HEK293T (cell line): Measurements from ENCODE around the gene GPR68.

Experiments used
- BHLHE40 ChIP-seq: fragments of 450-650 bp; IDR thresholded peaks from 2 replicates; pipeline ENCODE4 v1.6.1; 2016; ENCODE audit warnings: mild to moderate bottlenecking, moderate library complexity, borderline replicate concordance
- ELF4 ChIP-seq: fragments of 450-650 bp; IDR thresholded peaks from 2 replicates; pipeline ENCODE4 v1.6.1; 2017; ENCODE audit warnings: antibody characterized with exemption
- FOXA1 ChIP-seq: fragments of 450-650 bp; IDR thresholded peaks from 2 replicates; pipeline ENCODE4 v1.6.1; 2016; ENCODE audit warnings: mild to moderate bottlenecking
- FOXK2 ChIP-seq: fragments of 450-650 bp; IDR thresholded peaks from 2 replicates; pipeline ENCODE4 v1.6.1; 2016; ENCODE audit warnings: mild to moderate bottlenecking
- HDGF ChIP-seq: fragments of 450-650 bp; IDR thresholded peaks from 2 replicates; pipeline ENCODE4 v1.6.1; 2017; ENCODE audit warnings: antibody characterized with exemption, borderline replicate concordance
- L3MBTL2 ChIP-seq: fragments of 450-650 bp; conservative IDR thresholded peaks from 2 replicates; pipeline ENCODE4 v1.6.1; 2016; ENCODE audit warnings: mild to moderate bottlenecking
- LEF1 ChIP-seq: fragments of 450-650 bp; IDR thresholded peaks from 2 replicates; pipeline ENCODE4 v1.6.1; 2017; ENCODE audit warnings: mild to moderate bottlenecking, borderline replicate concordance
- PKNOX1 ChIP-seq: fragments of 450-650 bp; IDR thresholded peaks from 2 replicates; pipeline ENCODE4 v1.6.1; 2016
- SP1 ChIP-seq: fragments of 450-650 bp; IDR thresholded peaks from 2 replicates; pipeline ENCODE4 v1.6.1; 2017
- SUZ12 ChIP-seq: fragments of 450-650 bp; IDR thresholded peaks from 2 replicates; pipeline ENCODE4 v1.6.1; 2016; ENCODE audit warnings: mild to moderate bottlenecking
- ZNF384 ChIP-seq: fragments of 450-650 bp; IDR thresholded peaks from 2 replicates; pipeline ENCODE4 v1.6.1; 2016

GRCh38 chr14:91186515-91187066 lies 57.9 kb downstream of the GPR68 start:
- TF ChIP-seq SP1 (no peak), FOXA1 (no peak), SUZ12 (no peak), BHLHE40 (no peak), FOXK2 (no peak), L3MBTL2 (no peak), ZNF384 (no peak), HDGF (no peak), LEF1 (no peak), PKNOX1 (no peak), ELF4 (no peak)
